Astrocyte (in vitro differentiated cells and primary cell): ENCODE data around the gene COPB1.

Source experiments
- EZH2 ChIP-seq: IDR thresholded peaks from 2 replicates; pipeline ENCODE4 v1.6.1; 2012; ENCODE audit warnings: mild to moderate bottlenecking, low read length, inconsistent platforms; ENCODE audit not compliant: insufficient read depth
- TF ChIP-seq, protein P1 (sequence below): IDR thresholded peaks from 2 replicates; pipeline ENCODE4 v1.5.1; 2011; ENCODE audit warnings: low read depth, mild to moderate bottlenecking, inconsistent platforms, low read length, moderate library complexity; ENCODE audit not compliant: insufficient read depth

DNA sequence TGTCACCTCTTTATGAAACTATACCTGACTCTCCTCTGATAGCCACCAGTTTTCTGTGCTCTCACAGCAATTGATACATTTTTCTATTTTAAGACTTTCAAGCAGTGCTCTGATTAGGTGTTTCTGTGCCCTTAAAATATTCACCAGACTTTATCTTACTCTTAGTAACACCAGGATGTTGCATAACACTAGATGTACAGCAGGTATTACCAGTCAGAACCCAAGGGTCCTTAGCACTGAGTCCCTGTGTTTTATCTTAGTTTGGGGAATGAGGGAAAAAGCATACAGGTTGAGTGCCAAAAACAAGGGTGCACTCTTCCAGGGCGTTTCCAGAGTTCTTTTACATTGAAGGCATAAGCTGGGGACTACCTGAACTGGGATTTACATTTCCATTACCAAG is 51.4 kb downstream of the COPB1 start:
- TF ChIP-seq, protein P1, sequence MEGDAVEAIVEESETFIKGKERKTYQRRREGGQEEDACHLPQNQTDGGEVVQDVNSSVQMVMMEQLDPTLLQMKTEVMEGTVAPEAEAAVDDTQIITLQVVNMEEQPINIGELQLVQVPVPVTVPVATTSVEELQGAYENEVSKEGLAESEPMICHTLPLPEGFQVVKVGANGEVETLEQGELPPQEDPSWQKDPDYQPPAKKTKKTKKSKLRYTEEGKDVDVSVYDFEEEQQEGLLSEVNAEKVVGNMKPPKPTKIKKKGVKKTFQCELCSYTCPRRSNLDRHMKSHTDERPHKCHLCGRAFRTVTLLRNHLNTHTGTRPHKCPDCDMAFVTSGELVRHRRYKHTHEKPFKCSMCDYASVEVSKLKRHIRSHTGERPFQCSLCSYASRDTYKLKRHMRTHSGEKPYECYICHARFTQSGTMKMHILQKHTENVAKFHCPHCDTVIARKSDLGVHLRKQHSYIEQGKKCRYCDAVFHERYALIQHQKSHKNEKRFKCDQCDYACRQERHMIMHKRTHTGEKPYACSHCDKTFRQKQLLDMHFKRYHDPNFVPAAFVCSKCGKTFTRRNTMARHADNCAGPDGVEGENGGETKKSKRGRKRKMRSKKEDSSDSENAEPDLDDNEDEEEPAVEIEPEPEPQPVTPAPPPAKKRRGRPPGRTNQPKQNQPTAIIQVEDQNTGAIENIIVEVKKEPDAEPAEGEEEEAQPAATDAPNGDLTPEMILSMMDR, result no peak
- TF ChIP-seq EZH2, result no peak
